GM23248 (cell line): ENCODE data around the gene EPHA2.

Experiments
- EZH2 ChIP-seq: fragments of 200-600 bp; sonication (generic); IDR thresholded peaks from 2 replicates; pipeline ENCODE4 v1.6.1; 2018; ENCODE audit warnings: antibody characterized with exemption, mild to moderate bottlenecking; ENCODE audit not compliant: insufficient read depth, poor library complexity, severe bottlenecking
- EZH2phosphoT487 ChIP-seq: fragments of 200-600 bp; sonication (generic); IDR thresholded peaks from 2 replicates; pipeline ENCODE4 v1.6.1; 2018; ENCODE audit warnings: antibody characterized with exemption, moderate library complexity, mild to moderate bottlenecking, low read depth; ENCODE audit not compliant: insufficient read depth

GRCh38 chr1:16183179-16183578, 27.3 kb upstream of the EPHA2 start:
- TF ChIP-seq EZH2phosphoT487 (no peak), EZH2 (no peak)
